Psoas muscle (tissue), 8 donors: ENCODE data around the gene GTF3C2. TPM values are rescaled to one million over a fixed set of nuclear protein-coding genes. Genes with fewer than 3 reads are reported as not detected.

Experiments
- ATAC-seq, 4 donors: fragments of 200-7000 bp; cut with Tn5 transposase; one replicate each; pipeline ENCODE4 v1.9.1; 2020; ENCODE audit warnings: moderate library complexity in 3 of 4, mild to moderate bottlenecking in 2 of 4
- DNase-seq, 2 donors: peaks; one replicate each; pipeline ENCODE4 v3.0.0-alpha.2; 2020
- H3K27ac ChIP-seq: fragments of 200-600 bp; one replicate; pipeline ENCODE4 v1.8.0; 2022
- H3K27me3 ChIP-seq, 3 donors: fragments of 200-600 bp in 1 of 3; one replicate each; pipeline versions ENCODE4 v1.6.1 to v1.8.0; 2013 to 2022; ENCODE audit warnings: low read length in 2 of 3, mild to moderate bottlenecking in 2 of 3, moderate library complexity in 1 of 3; ENCODE audit not compliant: insufficient read depth in 3 of 3
- H3K36me3 ChIP-seq, 2 donors: fragments of 200-600 bp in 1 of 2; one replicate each; pipeline versions ENCODE4 v1.6.1 to v1.8.0; 2013 to 2022; ENCODE audit warnings: low read depth in 1 of 2, mild to moderate bottlenecking in 1 of 2, moderate library complexity in 1 of 2; ENCODE audit not compliant: insufficient read depth in 1 of 2
- H3K4me1 ChIP-seq: fragments of 200-600 bp; one replicate; pipeline ENCODE4 v1.8.0; 2022
- H3K4me3 ChIP-seq: fragments of 200-600 bp; one replicate; pipeline ENCODE4 v1.8.0; 2022; ENCODE audit warnings: mild to moderate bottlenecking
- H3K9me3 ChIP-seq: fragments of 200-600 bp; one replicate; pipeline ENCODE4 v1.8.0; 2022
- WGBS, 3 donors: extraction: QIAGEN DNeasy Blood & Tissue Kit; methylation state at CpG; one replicate each; pipeline versions ENCODE4 v1.1.6 to v1.1.7; 2013; 5-methylcytosine and 5-hydroxymethylcytosine counted together
- intact Hi-C, 2 donors: fragments of 100-400 bp; cut with DNase I; formaldehyde crosslinking; loops; one replicate each; pipeline versions ENCODE4 v1.11.0 to v1.14.2; 2022
- polyA plus RNA-seq, 3 donors: library from polyadenylated mRNA; stranded (reverse); fragments of 200-250 nt; gene quantifications; one replicate each; pipeline ENCODE4 v1.2.3, GENCODE V29; 2013
- total RNA-seq, 4 donors: library from RNA; stranded (reverse); fragmentation: NEBNext Ultra II Directional in 2 of 4; extraction: Animal tissue kit (Norgen Biotek cat#: 25700) in 2 of 4; gene quantifications; one replicate each; pipeline versions ENCODE4 v1.2.1 to v1.2.4, GENCODE V29; 2021 to 2023
- TF ChIP-seq, protein P1 (sequence below): fragments of 200-600 bp; IDR thresholded peaks from one replicate; pipeline ENCODE4 v1.8.0; 2022; ENCODE audit warnings: antibody characterized with exemption
- donor health status: healthy with polysubstance abuse.
- donor health status: DM: no; HTN: no; CAD: no; lungs with moderate emphysema.
- donor health status: Bipolar disorder and iron deficiency.
- donor health status: healthy.
- donor health status: DM: yes; HTN: yes; CAD: no.
- donor health status: DM: no; HTN: no; CAD: no.
- donor health status: DM: no; HTN: no; CAD: no.
- donor health status: DM: yes; HTN: yes; CAD: no.

GTF3C2 gene
- total and polyA plus RNA-seq, 7 donors: 17.5 to 49.4 (median 30.8) TPM

DNA sequence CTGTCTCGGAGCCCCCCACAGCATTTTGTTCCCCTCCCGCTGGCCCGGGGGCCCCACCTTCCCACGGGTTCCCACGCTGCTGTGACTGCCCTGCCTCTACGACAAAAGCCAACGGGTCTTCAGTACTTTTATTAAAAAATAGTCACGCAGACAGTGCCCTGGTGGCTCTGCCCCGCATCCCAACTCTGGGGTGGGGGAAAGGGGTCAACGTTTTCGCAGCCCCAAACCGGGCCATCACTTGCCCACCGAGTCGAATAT lies 49.3 kb downstream of the GTF3C2 start:
- DNase-seq (no peak), ATAC-seq (no peak)
- TF ChIP-seq, protein P1, sequence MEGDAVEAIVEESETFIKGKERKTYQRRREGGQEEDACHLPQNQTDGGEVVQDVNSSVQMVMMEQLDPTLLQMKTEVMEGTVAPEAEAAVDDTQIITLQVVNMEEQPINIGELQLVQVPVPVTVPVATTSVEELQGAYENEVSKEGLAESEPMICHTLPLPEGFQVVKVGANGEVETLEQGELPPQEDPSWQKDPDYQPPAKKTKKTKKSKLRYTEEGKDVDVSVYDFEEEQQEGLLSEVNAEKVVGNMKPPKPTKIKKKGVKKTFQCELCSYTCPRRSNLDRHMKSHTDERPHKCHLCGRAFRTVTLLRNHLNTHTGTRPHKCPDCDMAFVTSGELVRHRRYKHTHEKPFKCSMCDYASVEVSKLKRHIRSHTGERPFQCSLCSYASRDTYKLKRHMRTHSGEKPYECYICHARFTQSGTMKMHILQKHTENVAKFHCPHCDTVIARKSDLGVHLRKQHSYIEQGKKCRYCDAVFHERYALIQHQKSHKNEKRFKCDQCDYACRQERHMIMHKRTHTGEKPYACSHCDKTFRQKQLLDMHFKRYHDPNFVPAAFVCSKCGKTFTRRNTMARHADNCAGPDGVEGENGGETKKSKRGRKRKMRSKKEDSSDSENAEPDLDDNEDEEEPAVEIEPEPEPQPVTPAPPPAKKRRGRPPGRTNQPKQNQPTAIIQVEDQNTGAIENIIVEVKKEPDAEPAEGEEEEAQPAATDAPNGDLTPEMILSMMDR: no peak
- Histone ChIP-seq H3K9me3 (no peaks in the 10 kb centered on the region), H3K27me3 (no peaks in the 10 kb centered on the region), H3K27ac (peak overlapping the region; percentile 53), H3K36me3 (peaks cover 0 to 74% of the 10 kb centered on the region in 2 donors), H3K4me3 (peak overlapping the region; percentile 11), H3K4me1 (peaks cover 10% of the 10 kb centered on the region)
- 23 to 34% (median 26%) methylated on average over 13 to 14 of the region's 14 CpGs for WGBS, 3 donors
- intact Hi-C loops: loop anchor here in 1 of 2 donors (10.0 kb wide), 1 partner anchor 332 kb away; the partner anchor contains the start of gene MAPRE3

GRCh38 chr2:27306573-27307286 lies 49.8 kb downstream of the GTF3C2 start:
- peaks cover 0 to 79% of the 10 kb centered on the region in 2 donors for H3K36me3 ChIP-seq
- H3K27me3 ChIP-seq: no peaks in the 10 kb centered on the region

DNA sequence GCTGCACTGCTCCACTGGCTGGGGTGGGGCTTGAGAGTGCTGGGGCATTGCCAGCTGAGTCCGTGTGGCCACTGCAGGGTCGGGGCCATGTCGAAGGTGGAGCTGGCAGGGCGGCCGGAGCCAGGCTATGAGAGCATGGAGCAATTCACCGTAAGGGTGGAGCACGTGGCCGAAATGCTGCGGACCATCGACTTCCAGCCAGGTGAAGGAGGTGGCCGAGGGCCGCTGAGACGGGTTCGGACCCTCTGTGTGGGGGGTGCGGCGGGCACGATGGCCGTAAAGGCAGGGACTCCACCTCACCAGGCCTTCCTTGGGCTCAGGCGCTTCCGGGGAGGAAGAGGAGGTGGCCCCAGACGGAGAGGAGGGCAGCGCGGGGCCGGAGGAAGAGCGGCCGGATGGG lies 50.4 kb downstream of the GTF3C2 start:
- TF ChIP-seq, protein P1: no peak
- intact Hi-C loops: loop anchor here in 1 of 2 donors (10.0 kb wide), 1 partner anchor 331 kb away; the partner anchor contains the start of gene MAPRE3
- DNase-seq (no peak), ATAC-seq (peak in 1 of 4 donors; percentile 1)
- H3K4me1 ChIP-seq: peaks cover 17% of the 10 kb centered on the region
- 32 to 47% (median 40%) methylated on average over 19 to 26 of the region's 26 CpGs for WGBS, 3 donors
- no peaks in the 10 kb centered on the region for H3K27me3 ChIP-seq
- H3K27ac ChIP-seq: peak overlapping the region; percentile 46
- H3K36me3 ChIP-seq: peaks cover 0 to 85% of the 10 kb centered on the region in 2 donors
- H3K4me3 ChIP-seq: no peak overlapping the region
- H3K9me3 ChIP-seq: no peaks in the 10 kb centered on the region

More at GRCh38 chr2:27306573-27307286, 49.8 kb downstream of the GTF3C2 start:
- WGBS, 3 donors: 28 to 36% (median 29%) methylated on average over 48 to 51 of the region's 51 CpGs
- peaks cover 15% of the 10 kb centered on the region for H3K4me1 ChIP-seq
- intact Hi-C loops: loop anchor here in 1 of 2 donors (10.0 kb wide), 1 partner anchor 332 kb away; the partner anchor contains the start of gene MAPRE3
- TF ChIP-seq, protein P1: no peak
- DNase-seq (no peak), ATAC-seq (peak in 3 of 4 donors; percentile 1 to 4 (median 1))
- peak overlapping the region; percentile 11 for H3K4me3 ChIP-seq
- H3K9me3 ChIP-seq: no peaks in the 10 kb centered on the region
- peak overlapping the region; percentile 53 for H3K27ac ChIP-seq

GRCh38 chr2:27305516-27305915 lies 51.0 kb downstream of the GTF3C2 start:
- ATAC-seq (no peak), DNase-seq (no peak)
- intact Hi-C loops: loop anchor here in 1 of 2 donors (10.0 kb wide), 1 partner anchor 331 kb away; the partner anchor contains the start of gene MAPRE3
- H3K36me3 ChIP-seq: peaks cover 0 to 91% of the 10 kb centered on the region in 2 donors
- H3K27me3 ChIP-seq: no peaks in the 10 kb centered on the region
- peak overlapping the region; percentile 21 for H3K27ac ChIP-seq
- 86 to 89% (median 87%) methylated on average over 16 of the region's 16 CpGs for WGBS, 3 donors
- no peaks in the 10 kb centered on the region for H3K9me3 ChIP-seq
- peaks cover 23% of the 10 kb centered on the region for H3K4me1 ChIP-seq
- TF ChIP-seq, protein P1: no peak
- H3K4me3 ChIP-seq: no peak overlapping the region
